NCI-H187 (cell line): Measurements from ENCODE around the gene TRIO.

Experiments used
- DNase-seq, 2 experiments: peaks; one replicate each; lab custom pipeline; 2025; lab: John Stamatoyannopoulos, UW

Gene TRIO

GRCh38 chr5:14245132-14245925, 102.2 kb downstream of the TRIO start:
- no peak for DNase-seq

GRCh38 chr5:14246350-14247053, 103.4 kb downstream of the TRIO start:
- DNase-seq = no peak

- DNase-seq = no peak
Measured at GRCh38 chr5:14247054-14247386, 103.9 kb downstream of the TRIO start.

GRCh38 chr5:14249258-14250082, 106.3 kb downstream of the TRIO start:
- no peak for DNase-seq

GRCh38 chr5:14250084-14250695, 107.0 kb downstream of the TRIO start:
- DNase-seq = peak; percentile 67 to 78

- no peak for DNase-seq
Measured at GRCh38 chr5:14250748-14251701, 107.9 kb downstream of the TRIO start.

- DNase-seq = no peak
Measured at GRCh38 chr5:14251733-14252132, 108.6 kb downstream of the TRIO start.

GRCh38 chr5:14252793-14253192, 109.7 kb downstream of the TRIO start:
- no peak for DNase-seq

GRCh38 chr5:14254686-14255085, 111.5 kb downstream of the TRIO start:
- no peak for DNase-seq

GRCh38 chr5:14256026-14256690, 113.0 kb downstream of the TRIO start:
- DNase-seq = no peak

GRCh38 chr5:14256756-14257393, 113.7 kb downstream of the TRIO start:
- no peak for DNase-seq

GRCh38 chr5:14257995-14258403, 114.9 kb downstream of the TRIO start:
- DNase-seq = peak; percentile 72 to 76

- DNase-seq = no peak
Measured at GRCh38 chr5:14258840-14259239, 115.7 kb downstream of the TRIO start.

GRCh38 chr5:14260637-14261036, 117.5 kb downstream of the TRIO start:
- DNase-seq = no peak

GRCh38 chr5:14261235-14261634, 118.1 kb downstream of the TRIO start:
- DNase-seq = no peak

- DNase-seq = no peak
Measured at GRCh38 chr5:14261856-14262611, 118.9 kb downstream of the TRIO start.

GRCh38 chr5:14263113-14263512, 120.0 kb downstream of the TRIO start:
- DNase-seq = no peak

- DNase-seq = peak; percentile 33 to 48
Measured at GRCh38 chr5:14263699-14264098, 120.6 kb downstream of the TRIO start.

- DNase-seq = peak; percentile 92 to 95
Measured at GRCh38 chr5:14264605-14265316, 121.6 kb downstream of the TRIO start.
